OCI-LY1 (cell line): Measurements from ENCODE around the gene MEIOB.

Experiments used
- H2AFZ ChIP-seq: fragments of 200-600 bp; sonication (generic), shearing (Covaris generic); 2 replicates; pipeline ENCODE4 v1.6.0; 2014; ENCODE audit warnings: antibody characterized with exemption, mild to moderate bottlenecking, low read length
- H3F3A ChIP-seq: fragments of 200-600 bp; sonication (generic), shearing (Covaris generic); 2 replicates; pipeline ENCODE4 v1.6.0; 2014; ENCODE audit warnings: mild to moderate bottlenecking, antibody characterized with exemption, low read length, moderate library complexity; ENCODE audit not compliant: insufficient read depth
- H3K27ac ChIP-seq: fragments of 200-600 bp; sonication (generic); 2 replicates; pipeline ENCODE4 v1.5.1; 2014; ENCODE audit warnings: low read length, mixed run types, mild to moderate bottlenecking, low read depth; ENCODE audit not compliant: poor library complexity, severe bottlenecking
- H3K27me3 ChIP-seq: fragments of 200-600 bp; sonication (generic); 2 replicates; pipeline ENCODE4 v1.6.0; 2014; ENCODE audit warnings: antibody characterized with exemption, mild to moderate bottlenecking, low read length, moderate library complexity; ENCODE audit not compliant: insufficient read depth
- H3K36me3 ChIP-seq: fragments of 200-600 bp; sonication (generic); 2 replicates; pipeline ENCODE4 v1.6.1; 2014; ENCODE audit warnings: mild to moderate bottlenecking, antibody characterized with exemption, low read length, moderate library complexity, mixed read lengths; ENCODE audit not compliant: insufficient read depth
- H3K4me1 ChIP-seq: fragments of 200-600 bp; sonication (generic); 2 replicates; pipeline ENCODE4 v1.5.1; 2014; ENCODE audit warnings: mild to moderate bottlenecking, low read length, moderate library complexity; ENCODE audit not compliant: insufficient read depth, severe bottlenecking
- H3K4me2 ChIP-seq: fragments of 200-600 bp; sonication (generic), shearing (Covaris generic); 2 replicates; pipeline ENCODE4 v1.6.1; 2014; ENCODE audit warnings: low read length
- H3K4me3 ChIP-seq: fragments of 200-600 bp; sonication (generic); 2 replicates; pipeline ENCODE4 v1.5.1; 2014; ENCODE audit warnings: low read length, low read depth, mild to moderate bottlenecking, mixed read lengths; ENCODE audit not compliant: poor library complexity, severe bottlenecking
- H3K79me2 ChIP-seq: fragments of 200-600 bp; shearing (Covaris generic); 2 replicates; pipeline ENCODE4 v1.6.1; 2016; ENCODE audit warnings: mixed run types, low read length, mixed read lengths; ENCODE audit not compliant: insufficient read depth
- H3K9ac ChIP-seq: fragments of 200-600 bp; sonication (generic), shearing (Covaris generic); 2 replicates; pipeline ENCODE4 v1.6.1; 2014; ENCODE audit warnings: mild to moderate bottlenecking, low read length, mixed read lengths
- H3K9me2 ChIP-seq: fragments of 200-600 bp; sonication (generic), shearing (Covaris generic); 2 replicates; pipeline ENCODE4 v1.6.1; 2014; ENCODE audit warnings: low read depth, mild to moderate bottlenecking, low read length, mixed read lengths
- H3K9me3 ChIP-seq: fragments of 200-600 bp; shearing (Covaris generic); 2 replicates; pipeline ENCODE4 v1.6.1; 2014; ENCODE audit warnings: low read length, mixed read lengths
- H4K20me1 ChIP-seq: fragments of 200-600 bp; sonication (generic), shearing (Covaris generic); 2 replicates; pipeline ENCODE4 v1.6.0; 2016; ENCODE audit warnings: mild to moderate bottlenecking, low read length; ENCODE audit not compliant: insufficient read depth
- EZH2 ChIP-seq: fragments of 200-600 bp; sonication (generic), shearing (Covaris generic); IDR thresholded peaks from 2 replicates; pipeline ENCODE4 v1.8.0; 2017; ENCODE audit warnings: borderline replicate concordance, mixed run types, mild to moderate bottlenecking, antibody characterized with exemption, low read length, moderate library complexity, mixed read lengths
- TF ChIP-seq, protein P1 (sequence below): fragments of 200-600 bp; sonication (generic), shearing (Covaris generic); IDR thresholded peaks from 2 replicates; pipeline ENCODE4 v1.5.1; 2017; ENCODE audit warnings: mild to moderate bottlenecking, antibody characterized with exemption, low read length, moderate library complexity, mixed read lengths

MEIOB gene

DNA sequence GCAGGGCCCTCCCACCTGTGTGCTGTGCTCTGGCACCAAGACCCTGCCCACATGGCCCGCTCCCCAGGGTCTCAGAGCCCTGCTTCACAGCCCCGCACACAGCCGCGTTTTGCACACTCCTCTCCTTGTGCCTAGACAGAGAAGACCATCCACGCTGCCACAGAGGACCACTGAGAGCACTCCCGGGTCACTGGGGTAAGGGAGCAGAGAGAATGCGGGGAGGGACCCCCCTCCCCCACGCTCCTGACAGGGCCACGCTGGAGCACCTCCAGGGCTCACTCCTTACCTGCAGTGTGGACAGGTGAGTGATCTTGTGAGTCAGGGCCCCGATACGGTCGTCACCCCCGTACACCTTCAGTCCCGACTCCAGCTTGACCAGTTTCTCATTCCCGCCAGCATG is 52.4 kb downstream of the MEIOB start:
- H3K9me2 ChIP-seq, result no peaks in the 10 kb centered on the region
- no peak overlapping the region for H3K4me2 ChIP-seq
- H3K9ac ChIP-seq, result no peak overlapping the region
- no peak overlapping the region for H3K4me3 ChIP-seq
- TF ChIP-seq, protein P1, sequence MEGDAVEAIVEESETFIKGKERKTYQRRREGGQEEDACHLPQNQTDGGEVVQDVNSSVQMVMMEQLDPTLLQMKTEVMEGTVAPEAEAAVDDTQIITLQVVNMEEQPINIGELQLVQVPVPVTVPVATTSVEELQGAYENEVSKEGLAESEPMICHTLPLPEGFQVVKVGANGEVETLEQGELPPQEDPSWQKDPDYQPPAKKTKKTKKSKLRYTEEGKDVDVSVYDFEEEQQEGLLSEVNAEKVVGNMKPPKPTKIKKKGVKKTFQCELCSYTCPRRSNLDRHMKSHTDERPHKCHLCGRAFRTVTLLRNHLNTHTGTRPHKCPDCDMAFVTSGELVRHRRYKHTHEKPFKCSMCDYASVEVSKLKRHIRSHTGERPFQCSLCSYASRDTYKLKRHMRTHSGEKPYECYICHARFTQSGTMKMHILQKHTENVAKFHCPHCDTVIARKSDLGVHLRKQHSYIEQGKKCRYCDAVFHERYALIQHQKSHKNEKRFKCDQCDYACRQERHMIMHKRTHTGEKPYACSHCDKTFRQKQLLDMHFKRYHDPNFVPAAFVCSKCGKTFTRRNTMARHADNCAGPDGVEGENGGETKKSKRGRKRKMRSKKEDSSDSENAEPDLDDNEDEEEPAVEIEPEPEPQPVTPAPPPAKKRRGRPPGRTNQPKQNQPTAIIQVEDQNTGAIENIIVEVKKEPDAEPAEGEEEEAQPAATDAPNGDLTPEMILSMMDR, result no peak
- TF ChIP-seq EZH2, result no peak
- no peaks in the 10 kb centered on the region for H3K79me2 ChIP-seq
- H3K36me3 ChIP-seq, result no peaks in the 10 kb centered on the region
- H4K20me1 ChIP-seq, result no peaks in the 10 kb centered on the region
- no peaks in the 10 kb centered on the region for H3K4me1 ChIP-seq
- H3K27me3 ChIP-seq, result no peaks in the 10 kb centered on the region
- no peaks in the 10 kb centered on the region for H3F3A ChIP-seq
- H2AFZ ChIP-seq, result no peak overlapping the region
- no peak overlapping the region for H3K27ac ChIP-seq
- no peaks in the 10 kb centered on the region for H3K9me3 ChIP-seq

DNA sequence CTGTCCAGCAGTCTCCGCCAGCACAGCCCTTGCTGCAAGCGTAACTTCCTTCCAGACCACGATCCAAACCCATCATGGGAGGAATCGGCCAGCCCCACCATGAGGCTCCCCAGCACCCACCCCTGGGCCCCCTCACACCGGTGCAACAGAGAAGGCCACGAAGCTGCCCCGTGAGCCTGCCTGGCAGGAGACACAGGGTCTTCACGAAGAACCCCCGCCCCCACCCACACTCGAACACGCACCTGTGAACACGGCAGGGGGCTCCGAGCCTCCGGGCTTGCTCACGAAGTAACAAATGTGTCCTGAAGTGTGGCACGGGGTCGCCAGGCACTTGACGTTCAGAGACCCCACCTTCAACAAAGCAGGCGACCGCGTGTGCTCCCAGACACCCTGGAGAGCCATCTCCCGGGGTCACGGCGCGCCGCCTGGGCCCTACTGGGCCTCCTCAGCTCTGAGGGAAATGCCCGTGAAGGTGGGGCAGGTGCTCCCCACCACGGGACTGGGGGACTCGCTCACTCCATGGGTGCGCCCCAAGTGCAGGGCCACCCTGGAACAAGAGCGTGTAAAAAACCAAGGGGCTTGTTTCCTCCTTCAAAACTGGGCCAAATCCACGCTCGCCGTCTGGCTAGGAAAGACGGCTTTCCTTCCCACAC is 53.0 kb downstream of the MEIOB start:
- Histone ChIP-seq H3K27ac (no peak overlapping the region), H2AFZ (no peak overlapping the region), H3F3A (no peaks in the 10 kb centered on the region), H3K27me3 (no peaks in the 10 kb centered on the region), H3K4me2 (no peak overlapping the region), H3K9me2 (no peaks in the 10 kb centered on the region), H3K9ac (no peak overlapping the region), H3K79me2 (no peaks in the 10 kb centered on the region), H4K20me1 (no peaks in the 10 kb centered on the region), H3K9me3 (no peaks in the 10 kb centered on the region), H3K4me3 (no peak overlapping the region), H3K36me3 (no peaks in the 10 kb centered on the region), H3K4me1 (no peaks in the 10 kb centered on the region)
- no peak for TF ChIP-seq EZH2
- TF ChIP-seq, protein P1, result no peak

- Histone ChIP-seq H3K4me1 (no peaks in the 10 kb centered on the region), H3K27me3 (no peaks in the 10 kb centered on the region), H3K36me3 (no peaks in the 10 kb centered on the region), H4K20me1 (no peaks in the 10 kb centered on the region), H3K79me2 (no peaks in the 10 kb centered on the region), H3K9me3 (no peaks in the 10 kb centered on the region), H3K4me2 (no peak overlapping the region), H3F3A (no peaks in the 10 kb centered on the region), H3K9me2 (no peaks in the 10 kb centered on the region), H2AFZ (no peak overlapping the region), H3K4me3 (no peak overlapping the region), H3K9ac (no peak overlapping the region), H3K27ac (no peak overlapping the region)
- TF ChIP-seq EZH2, result no peak
- TF ChIP-seq, protein P1, result no peak
Measured at GRCh38 chr16:1818204-1818872, 53.6 kb downstream of the MEIOB start.
